K562 (cell line): ENCODE results near the gene USH1G. TPM values are rescaled to one million over a fixed set of nuclear protein-coding genes. Genes with fewer than 3 reads are reported as not detected.

Experiments used
- ARID4B ChIP-seq: sonication (generic); formaldehyde crosslinking; IDR thresholded peaks from 2 replicates; pipeline ENCODE4 v1.8.0; 2022; ENCODE audit warnings: mild to moderate bottlenecking, missing genetic modification reagents
- DACH1 ChIP-seq: fragments of 450-650 bp; IDR thresholded peaks from 2 replicates; pipeline ENCODE4 v1.6.1; 2018; ENCODE audit not compliant: partially characterized antibody
- DDX20 ChIP-seq: fragments of 450-650 bp; IDR thresholded peaks from 2 replicates; pipeline ENCODE4 v1.6.1; 2016; ENCODE audit warnings: missing genetic modification characterization, low read depth, mild to moderate bottlenecking, missing compliant biosample characterization, moderate library complexity
- ETV5 ChIP-seq: sonication (generic); formaldehyde crosslinking; IDR thresholded peaks from 2 replicates; pipeline ENCODE4 v1.4.0; 2020; ENCODE audit warnings: low read depth, mild to moderate bottlenecking, missing genetic modification reagents
- PBX2 ChIP-seq, 2 experiments: IDR thresholded peaks in 1 of 2; conservative IDR thresholded peaks in 1 of 2; 2 replicates each; pipeline ENCODE4 v1.6.1; 2016; ENCODE audit warnings: low read depth in 2 of 2, mild to moderate bottlenecking in 1 of 2, missing compliant biosample characterization in 1 of 2, missing genetic modification characterization in 1 of 2, moderate library complexity in 1 of 2
- PCBP2 ChIP-seq: fragments of 200-400 bp; formaldehyde crosslinking; IDR thresholded peaks from 2 replicates; pipeline ENCODE4 v1.6.1; 2018; ENCODE audit warnings: low read length, low read depth, mild to moderate bottlenecking, moderate library complexity; ENCODE audit not compliant: poor library complexity, severe bottlenecking
- RBM15 ChIP-seq: fragments of 200-400 bp; formaldehyde crosslinking; IDR thresholded peaks from 2 replicates; pipeline ENCODE4 v1.6.1; 2018; ENCODE audit warnings: mild to moderate bottlenecking, low read length, moderate library complexity; ENCODE audit not compliant: insufficient read depth
- RBM34 ChIP-seq: fragments of 200-400 bp; formaldehyde crosslinking; IDR thresholded peaks from 2 replicates; pipeline ENCODE4 v1.6.1; 2018; ENCODE audit warnings: low read length, borderline replicate concordance; ENCODE audit not compliant: insufficient read depth
- SMARCA5 ChIP-seq: fragments of 450-650 bp; IDR thresholded peaks from 2 replicates; pipeline ENCODE4 v1.6.1; 2016
- ZNF449 ChIP-seq: fragments of 250-450 bp; sonication (Bioruptor Pico); IDR thresholded peaks from 2 replicates; pipeline ENCODE4 v1.8.0; 2022; ENCODE audit warnings: moderate library complexity, mild to moderate bottlenecking, inconsistent platforms
- ZNF609 ChIP-seq: sonication (generic); formaldehyde crosslinking; IDR thresholded peaks from 2 replicates; pipeline ENCODE4 v1.8.1; 2023; ENCODE audit warnings: missing genetic modification reagents, mild to moderate bottlenecking, borderline replicate concordance
- polyA plus RNA-seq, 8 experiments: library from polyadenylated mRNA; depleted of rRNA in 4 of 8; stranded (reverse) in 5 of 8; unstranded in 3 of 8; fragments of >200 nt; fragmentation: Nextera tagmentation in 2 of 8; fragmentation: Illumina TruSeq in 1 of 8; extraction: Ambion mirVana in 2 of 8; extraction: Trizol in 1 of 8; gene quantifications; 2 replicates each; pipeline versions ENCODE4 v1.2.1 to v1.2.3, GENCODE V29; 2011 to 2014; ENCODE audit warnings: inconsistent platforms in 1 of 8, missing spikeins in 1 of 8
- total RNA-seq, 7 experiments: library from RNA; depleted of rRNA in 6 of 7; stranded (reverse); fragments of >200 nt in 6 of 7; fragmentation: Illumina TruSeq in 2 of 7; extraction: Trizol in 2 of 7; gene quantifications; 2 replicates each; pipeline versions ENCODE4 v1.2.1 to v1.2.3, GENCODE V29; 2011 to 2021; ENCODE audit warnings: low replicate concordance in 1 of 7

The USH1G gene
- total and polyA plus RNA-seq, 9 of the 15 experiments (the other 6 are each of a cell fraction or from before 2014, with no cell fraction given) = 0.22 to 1.00 (median 0.64) TPM; not detected in 2

- no peak for TF ChIP-seq ZNF449 (CRISPR knock-in tag)
- no peak for TF ChIP-seq DACH1
- no peak for TF ChIP-seq RBM15
- TF ChIP-seq ARID4B (CRISPR knock-in tag) = no peak
- no peak for TF ChIP-seq ETV5
- no peak for TF ChIP-seq ZNF609 (CRISPR knock-in tag)
- no peak for TF ChIP-seq DDX20 (tag)
- TF ChIP-seq RBM34 = no peak
- no peak for TF ChIP-seq PBX2 (CRISPR knock-in tag; IDR thresholded peaks at IDR 0.05; ENCODE audit: low read depth)
- TF ChIP-seq PBX2 (tag; conservative IDR thresholded peaks at IDR 0.05; ENCODE audit: low read depth) = 0 out of 2 replicates have a peak, but pooled peaks have one; percentile 33
- TF ChIP-seq PCBP2 = no peak
- TF ChIP-seq SMARCA5 = no peak
Measured at GRCh38 chr17:74875155-74875976, 47.7 kb downstream of the USH1G start (continued).
